H4 (cell line): ENCODE results near the gene PEG3. TPM values are rescaled to one million over a fixed set of nuclear protein-coding genes. Genes with fewer than 3 reads are reported as not detected.

Source experiments
- DNase-seq: peaks from one replicate; pipeline ENCODE4 v3.0.0-alpha.2; 2015; ENCODE audit warnings: low spot score
- total RNA-seq: library from RNA; depleted of rRNA; stranded (reverse); fragments of >200 nt; shearing (Covaris generic); gene quantifications from 2 replicates; pipeline ENCODE4 v1.2.3, GENCODE V29; 2014

Gene PEG3
- total RNA-seq, 1 experiment from 2014 or later = 2.8 TPM

DNA sequence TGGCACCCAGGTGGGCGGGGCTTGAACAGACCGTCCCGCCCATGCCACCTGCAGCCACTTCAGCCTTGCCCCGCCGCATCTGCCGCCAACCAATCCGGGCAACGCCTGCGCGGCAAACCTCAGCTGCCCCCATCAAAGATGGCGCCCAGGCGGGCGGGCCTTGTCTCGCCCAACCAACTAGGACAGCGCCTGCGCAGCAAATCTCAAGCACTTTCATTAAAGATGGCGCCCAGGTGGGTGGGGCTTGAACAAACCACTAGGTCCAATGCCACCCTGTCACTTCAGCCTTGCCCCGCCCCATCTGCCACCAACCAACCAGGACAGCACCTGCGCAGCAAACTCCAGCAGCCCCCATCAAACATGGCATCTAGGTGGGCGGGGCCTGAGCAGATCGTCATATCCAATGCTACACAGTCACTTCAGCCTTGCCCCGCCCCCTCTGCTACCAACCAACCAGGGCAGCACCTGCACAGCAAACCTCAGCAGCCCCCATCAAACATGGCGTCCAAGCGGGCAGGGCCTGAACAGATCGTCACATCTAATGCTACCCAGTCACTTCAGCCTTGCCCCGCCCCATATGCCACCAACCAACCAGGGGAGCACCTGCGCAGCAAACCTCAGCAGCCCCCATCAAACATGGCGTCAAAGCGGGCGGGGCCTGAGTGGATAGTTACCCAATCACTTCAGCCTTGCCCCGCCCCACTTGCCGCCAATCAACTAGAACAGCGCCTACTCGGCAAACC is 1.4 kb downstream of the PEG3 start:
- DNase-seq = peak; percentile 93

DNA sequence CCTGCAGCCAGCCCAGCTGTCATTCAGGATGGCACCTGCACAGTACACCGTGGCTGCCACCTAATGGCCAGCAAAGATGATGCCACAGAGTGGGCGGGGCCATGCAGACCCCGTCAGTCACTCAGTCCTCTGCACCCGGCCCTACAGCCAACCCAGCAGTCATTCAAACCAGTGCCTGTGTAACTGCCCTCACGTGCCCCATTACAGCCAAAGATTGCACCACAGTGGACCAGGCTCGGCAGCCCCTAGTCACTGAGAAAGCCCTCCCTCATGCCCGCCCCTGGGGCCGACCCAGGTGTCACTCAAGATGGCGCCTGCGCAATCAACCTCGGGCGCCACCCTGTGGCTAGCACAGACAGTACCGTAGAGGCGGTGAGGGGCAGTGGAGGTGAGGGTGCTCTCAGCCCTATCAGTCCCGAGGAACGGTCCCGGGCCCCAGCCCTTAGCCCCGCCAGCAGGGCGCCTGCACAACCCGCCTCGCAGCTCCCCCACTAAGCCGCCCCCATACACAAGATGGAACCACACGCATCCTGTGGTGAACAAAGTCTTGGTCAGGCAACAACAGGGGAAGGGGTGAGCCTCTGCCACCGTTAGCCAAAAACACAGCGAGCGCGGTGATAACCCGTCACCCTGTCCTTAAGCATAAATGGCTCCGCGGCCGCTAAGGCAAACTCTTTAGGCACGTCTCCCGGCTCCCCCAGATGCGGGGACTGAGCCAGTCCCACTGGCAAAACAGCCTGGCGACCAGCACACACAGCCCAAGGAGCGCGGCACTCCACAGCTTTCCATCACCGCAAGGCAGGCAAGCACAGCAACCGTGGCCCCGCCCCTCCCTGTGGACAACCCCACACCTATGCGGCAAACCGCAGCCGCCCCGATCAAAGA is 2.3 kb downstream of the PEG3 start:
- DNase-seq = peak; percentile 66

DNA sequence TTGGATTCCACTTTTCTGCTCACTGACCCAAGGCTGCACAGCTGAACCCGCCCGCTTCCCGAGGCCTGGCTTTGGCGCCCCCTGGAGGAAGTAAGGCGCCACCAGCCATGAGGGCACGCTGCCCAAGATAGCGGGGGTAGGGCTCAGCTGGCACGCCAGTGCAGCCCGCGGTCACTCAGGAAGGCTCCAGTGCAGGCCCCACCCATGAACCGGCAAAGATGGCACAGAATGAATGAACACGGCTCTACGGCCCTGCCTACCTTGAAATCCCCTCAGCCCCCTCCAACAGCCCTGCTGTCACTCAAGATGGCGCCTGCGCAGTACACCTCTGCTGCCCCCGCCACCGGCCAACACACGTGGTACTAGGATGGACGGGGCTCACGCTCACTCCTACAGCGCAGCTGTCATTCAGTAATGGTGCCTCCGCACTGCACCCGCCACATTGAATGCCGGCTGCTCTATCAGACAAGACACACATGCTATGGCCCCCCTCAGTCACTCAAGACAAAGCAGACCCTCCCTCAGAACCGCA is 3.0 kb downstream of the PEG3 start:
- DNase-seq = peak; percentile 73

DNA sequence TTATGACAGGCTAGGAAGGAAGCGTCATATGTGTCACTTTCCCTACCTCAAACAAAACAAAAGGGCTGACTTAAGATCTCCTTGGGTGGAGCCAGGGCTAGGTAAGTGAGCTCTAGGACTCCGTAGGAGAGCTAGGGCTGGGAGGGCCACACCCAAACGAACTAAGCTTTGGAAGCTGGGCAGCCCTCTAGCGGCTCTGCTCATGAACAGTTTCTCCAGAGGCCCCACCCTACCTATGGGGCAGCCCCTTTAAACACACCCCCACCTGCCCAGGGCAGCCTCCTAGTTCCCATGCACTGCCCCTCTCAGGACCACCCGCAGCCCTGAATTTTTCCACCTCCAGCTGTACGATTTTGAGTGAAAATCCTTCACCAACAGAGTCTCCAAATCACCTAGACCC is 3.5 kb downstream of the PEG3 start:
- peak; percentile 14 for DNase-seq

DNA sequence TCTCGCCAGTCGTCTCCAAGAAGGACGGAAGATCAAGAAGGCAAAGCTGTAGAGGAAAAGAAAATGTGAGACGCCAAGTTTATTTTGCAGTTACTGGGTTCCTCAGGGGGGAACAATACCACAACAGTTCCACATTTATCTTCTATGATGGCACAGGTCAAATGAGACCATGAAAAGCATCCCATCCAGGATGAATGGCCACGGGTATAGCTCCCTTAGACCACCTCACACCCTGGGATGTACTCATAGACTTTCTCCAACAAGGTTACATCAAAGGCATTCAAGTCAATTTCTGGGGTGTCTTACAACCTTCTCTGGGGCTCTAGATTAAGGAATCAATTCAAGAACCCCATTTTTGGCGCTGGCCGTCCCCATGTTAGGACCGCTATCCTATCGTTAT is 4.5 kb downstream of the PEG3 start:
- DNase-seq = no peak

DNA sequence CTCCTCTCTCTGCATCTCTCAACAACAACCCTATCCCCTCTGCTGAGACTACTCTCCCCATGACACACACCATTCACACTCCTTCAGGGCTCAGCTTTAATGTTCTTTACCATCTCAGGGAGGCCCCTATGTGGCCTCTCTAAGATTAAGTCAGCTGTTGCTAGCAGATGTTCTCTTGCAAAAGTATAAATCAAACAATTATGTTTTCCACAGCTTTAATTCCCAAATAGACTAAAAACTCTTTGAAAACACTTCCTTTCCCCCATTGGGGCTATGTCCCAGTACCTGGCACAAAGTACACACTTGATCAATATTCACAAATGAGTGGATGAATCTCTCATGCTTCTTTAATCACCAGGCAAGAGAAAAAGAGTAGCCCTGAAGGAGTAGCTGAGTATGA is 5.1 kb downstream of the PEG3 start:
- DNase-seq = no peak

DNA sequence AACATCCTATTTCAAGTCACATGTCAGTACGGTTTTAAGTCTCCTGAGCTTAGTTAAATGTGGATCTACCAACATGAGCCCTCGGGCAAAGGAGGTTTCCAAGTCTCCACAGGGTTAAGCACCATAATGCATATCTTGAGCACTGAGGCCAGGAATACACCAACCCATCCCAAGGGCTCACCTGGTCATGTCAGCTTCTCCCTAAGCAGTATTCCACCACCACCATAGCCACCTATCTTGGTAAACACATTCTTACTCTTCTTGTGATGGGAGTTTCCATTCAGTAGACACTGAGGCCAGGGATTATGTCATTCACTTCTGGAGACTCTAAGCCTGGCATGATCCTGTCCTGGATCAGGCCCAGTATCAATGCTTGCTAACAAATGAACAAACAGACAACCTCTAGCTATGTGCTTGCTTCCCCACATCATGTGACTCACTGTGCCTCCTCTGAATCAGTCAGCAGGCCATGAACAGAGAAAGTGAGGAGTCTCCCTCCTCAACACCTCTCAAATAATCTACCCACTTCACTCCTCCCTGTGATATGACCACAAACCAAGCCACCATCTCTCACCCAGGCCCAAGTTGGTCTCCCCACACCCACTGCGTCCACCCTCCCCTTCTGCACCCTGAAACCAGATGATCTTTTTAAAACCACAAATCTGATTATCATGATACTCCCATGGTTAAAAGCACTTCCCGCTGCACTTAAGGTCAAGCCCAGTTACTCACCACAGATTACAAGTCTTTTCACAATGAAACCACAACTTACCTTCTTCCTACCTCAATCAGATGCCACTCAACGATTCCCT is 5.8 kb downstream of the PEG3 start:
- DNase-seq = no peak

DNA sequence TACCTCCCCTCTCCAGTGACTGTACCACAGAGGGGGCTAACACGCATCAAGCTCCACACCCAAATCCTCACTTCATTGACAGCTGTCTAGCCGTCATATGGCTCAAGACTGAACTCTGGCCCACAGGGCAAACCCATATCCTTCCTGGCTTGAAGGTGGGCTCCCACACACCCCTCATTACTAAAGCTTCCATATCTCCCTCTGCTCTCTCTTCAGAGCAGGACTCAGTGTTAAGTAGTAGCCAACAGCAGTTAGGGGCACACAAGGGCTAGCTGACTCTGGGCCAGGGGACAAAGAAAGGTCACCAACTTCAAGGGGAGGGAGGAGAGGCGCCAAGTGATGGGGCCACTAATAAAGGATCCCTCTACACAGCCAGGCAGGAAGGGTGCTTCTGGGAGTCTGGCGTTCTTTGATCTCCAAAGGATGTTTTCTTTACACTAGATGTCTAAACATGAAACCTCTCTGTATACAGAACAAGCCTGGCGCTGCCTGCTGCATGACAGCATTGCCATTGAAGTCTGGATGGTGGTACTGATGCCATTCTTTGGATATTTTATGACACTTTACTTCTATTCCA is 8.1 kb downstream of the PEG3 start:
- DNase-seq = no peak

DNA sequence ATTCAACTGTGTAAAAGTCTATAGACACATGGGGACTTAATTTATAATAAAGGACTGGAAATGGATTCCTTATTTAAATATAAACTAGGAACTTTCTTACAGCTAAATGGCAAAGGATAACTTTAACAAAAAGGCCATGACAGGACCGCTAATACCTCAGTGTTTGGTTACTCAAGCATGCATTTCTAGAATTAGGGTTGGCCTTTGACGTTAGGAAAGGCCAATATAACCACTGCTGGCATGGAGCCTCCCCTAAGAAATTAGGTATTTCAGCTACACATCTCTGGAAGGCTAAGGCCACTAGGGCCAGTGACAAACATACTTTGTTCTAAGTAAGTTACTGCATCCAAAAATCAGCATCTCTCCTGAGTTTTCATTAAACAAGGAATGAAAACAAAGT is 9.3 kb downstream of the PEG3 start:
- no peak for DNase-seq

DNA sequence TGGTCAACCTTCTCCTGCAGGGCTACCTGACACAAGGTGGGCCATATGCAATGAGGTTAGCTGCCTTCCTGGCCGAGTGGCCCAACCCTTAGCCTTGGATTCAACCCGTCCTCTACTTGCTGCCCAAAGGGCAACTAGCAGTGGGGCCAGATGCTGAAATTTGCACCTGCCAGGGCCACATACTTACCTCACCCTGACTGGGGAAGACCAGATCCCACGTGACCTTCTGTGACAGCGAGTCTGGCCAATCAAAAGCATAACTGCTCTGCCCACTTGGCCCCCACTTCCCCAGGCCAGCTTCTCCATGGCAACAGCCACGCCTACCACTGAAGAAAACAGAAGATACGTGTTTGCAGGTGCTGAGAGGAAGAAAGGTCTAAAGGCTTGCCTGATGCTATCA is 10.9 kb downstream of the PEG3 start:
- DNase-seq = no peak

DNA sequence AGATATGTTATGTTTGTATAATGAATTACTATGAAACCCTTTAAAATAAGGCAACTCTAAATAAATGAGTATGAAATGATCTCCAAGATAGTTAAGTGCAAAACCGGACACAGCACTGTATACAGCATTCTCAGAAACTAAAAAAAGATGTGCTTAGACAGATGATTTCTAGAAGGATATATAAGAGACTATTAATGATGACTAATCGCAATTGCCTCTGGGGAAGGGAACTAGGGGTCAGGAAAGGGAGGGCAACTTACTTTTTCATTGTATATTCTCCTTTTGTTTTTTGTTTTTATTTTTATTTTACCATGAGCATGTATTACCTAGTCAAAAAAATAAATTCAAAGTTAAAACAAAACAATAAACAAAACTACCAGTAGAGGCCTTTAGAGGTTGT is 12.8 kb downstream of the PEG3 start:
- DNase-seq = no peak

DNA sequence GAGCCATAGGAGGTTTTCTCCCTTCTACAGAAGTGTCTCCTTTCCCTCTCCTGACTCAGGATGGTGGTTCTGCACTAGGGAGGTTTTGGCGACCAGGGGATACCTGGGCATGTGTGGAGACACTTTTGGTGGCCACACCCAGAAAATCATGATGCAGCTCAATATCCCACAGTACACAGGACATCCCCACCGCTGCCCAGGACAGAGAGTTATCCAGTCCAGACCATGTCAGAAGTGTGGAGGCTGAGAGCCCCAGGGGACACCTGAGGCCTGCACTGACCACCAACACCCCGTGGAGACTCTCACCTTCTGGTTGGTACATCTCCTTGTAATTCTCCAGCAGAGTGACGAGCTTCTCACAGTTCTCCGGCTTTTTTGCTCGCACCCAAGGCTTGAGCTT is 16.6 kb downstream of the PEG3 start:
- no peak for DNase-seq

DNA sequence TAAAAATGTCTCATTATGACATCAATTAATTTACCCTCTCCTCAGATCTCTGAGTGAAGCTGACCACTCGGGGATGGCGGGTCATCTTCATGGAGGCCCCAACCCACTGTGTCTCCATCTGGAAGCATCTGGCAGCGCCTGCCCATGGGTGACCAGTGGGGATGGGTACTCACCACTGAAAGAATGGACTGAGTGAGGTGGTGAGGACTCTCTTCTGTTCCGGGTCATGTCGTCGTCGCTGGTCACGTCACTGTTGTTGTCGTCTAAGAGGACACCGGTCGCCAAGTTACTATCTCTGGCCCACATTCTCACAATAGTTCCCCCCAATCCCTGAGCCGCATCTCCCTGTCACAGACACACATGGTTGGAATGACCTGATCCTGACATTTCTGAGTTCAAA is 17.1 kb downstream of the PEG3 start:
- no peak for DNase-seq

DNA sequence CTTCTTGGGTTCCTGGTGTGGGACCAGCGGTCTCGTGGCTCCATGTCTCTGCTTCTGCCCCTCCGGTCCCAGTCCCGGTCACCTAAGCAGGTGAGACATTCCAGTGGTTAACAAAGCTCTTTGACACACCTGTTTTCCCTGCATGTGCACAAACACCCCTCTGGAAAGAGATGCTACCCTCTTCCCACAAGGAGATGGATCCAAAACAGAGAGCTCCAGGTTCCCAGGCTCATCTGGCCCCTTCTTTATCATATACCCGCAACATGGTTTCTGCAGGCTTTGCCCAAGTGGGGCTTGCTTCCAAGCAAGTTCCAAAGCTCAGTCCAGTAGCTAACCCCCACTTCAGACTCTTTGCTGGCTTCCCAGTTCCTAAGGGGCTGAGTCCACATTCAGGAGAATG is 17.8 kb downstream of the PEG3 start:
- DNase-seq = no peak

DNA sequence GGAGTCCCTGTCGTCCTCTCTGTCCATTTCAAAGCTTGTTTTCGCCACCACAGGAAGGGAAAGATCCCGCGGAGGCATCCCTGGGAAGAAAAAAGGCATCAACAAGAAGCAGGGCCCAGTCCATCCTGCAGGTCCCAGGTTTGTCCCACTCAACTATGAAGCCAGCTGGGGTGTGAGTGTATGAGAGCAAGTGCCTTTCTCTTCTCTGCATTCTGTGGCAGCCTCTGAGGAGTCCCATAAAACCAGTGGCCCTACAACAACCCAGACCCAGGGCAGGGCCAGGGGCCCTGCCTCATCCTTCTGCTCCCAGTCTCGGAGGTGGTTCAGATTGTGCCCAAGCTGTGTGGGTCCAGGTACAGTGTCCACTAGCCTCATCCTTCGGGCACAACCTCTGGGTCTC is 18.9 kb downstream of the PEG3 start:
- DNase-seq = no peak

DNA sequence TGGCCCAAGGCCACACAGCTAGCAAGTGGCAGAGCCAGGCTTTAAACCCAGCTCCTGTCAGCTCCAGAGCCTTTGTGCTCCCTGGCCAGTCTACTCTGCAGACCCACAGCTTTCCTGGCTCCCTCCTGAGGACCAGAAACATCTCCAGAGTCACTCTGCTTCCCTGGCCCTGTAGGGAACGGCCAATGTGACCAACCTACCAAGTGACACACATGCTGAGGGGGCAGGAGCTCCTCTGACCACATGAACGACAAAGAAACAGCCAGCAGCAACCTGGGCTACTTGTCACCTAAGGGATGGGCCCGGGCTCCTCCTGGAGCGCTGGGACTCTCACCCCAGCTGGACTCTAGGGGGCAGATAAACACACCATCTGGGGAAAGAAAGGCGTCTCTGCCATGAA is 19.3 kb downstream of the PEG3 start:
- no peak for DNase-seq

DNA sequence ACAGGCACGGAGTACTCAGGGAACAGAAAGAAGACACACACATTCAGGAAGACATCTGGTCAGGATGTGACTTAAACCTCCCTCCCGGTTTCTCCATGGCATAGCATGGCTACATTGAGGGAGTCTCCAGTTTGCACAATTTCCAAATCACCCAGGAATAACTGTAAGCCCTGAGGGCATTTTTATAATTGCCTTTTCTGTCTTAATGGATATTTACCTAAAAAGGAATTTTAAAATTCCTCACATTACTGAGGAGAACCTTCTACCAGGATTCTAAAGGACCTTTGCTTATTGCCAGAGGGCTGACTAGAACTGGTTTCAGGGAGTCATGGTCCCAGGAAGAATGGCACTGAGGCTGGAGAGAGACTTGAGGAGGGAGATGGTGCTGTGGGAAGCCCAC is 21.4 kb downstream of the PEG3 start:
- no peak for DNase-seq

DNA sequence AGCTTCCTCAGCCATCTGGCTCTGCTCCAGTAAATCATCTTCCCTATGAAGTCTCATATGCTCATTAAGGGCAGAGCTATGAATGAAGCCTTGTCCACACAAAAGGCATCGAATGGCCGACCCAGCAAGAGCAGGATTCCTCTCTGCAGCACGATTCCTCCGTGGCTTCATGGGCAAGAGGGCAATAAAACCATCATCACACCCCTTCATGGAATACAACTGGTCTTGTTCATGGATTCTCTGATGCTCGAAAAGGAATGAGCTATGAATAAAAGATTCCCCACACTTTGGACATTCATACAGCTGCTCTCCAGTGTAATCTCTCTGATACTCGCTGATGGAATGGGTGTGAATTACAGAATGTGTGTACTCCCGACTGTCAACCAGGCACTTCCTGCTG is 25.9 kb downstream of the PEG3 start:
- DNase-seq = no peak

DNA sequence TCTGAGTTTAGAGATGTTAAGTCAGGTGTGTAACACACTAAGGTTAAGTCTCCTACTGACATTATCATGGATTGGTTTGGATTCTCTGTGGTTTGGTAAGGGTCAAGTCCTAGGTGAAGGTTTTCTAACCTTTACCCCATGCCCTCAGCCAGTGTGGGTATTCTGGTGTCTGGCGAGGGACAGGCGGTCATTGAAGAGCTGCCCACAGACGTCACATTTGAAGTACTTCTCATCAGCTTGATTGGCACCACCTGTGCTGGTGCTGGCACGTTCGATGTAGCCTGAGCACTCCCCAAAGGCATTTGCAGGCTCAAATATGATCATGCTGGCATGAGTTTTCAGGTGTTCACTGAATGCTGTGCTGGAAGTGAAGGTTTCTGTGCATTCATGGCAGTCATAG is 27.0 kb downstream of the PEG3 start:
- no peak for DNase-seq

DNA sequence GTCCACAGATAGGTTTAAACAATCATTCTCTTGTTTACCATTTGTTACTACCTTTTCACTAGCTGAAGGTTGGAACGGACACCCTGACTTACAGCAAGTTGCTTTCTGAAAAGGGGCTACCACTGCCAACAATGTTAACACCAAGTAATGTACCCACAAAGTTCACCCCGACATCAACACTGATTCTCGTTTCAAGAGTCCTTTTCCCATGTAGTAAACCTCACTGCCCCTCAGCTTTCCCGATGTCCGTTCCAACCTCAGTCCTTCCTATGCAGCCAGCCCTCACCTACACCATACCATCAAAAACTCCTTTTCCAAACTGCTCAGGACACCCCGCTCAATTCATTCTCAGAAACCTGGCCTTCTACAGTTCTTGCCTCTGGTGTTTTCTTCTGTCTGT is 29.0 kb downstream of the PEG3 start:
- no peak for DNase-seq

DNA sequence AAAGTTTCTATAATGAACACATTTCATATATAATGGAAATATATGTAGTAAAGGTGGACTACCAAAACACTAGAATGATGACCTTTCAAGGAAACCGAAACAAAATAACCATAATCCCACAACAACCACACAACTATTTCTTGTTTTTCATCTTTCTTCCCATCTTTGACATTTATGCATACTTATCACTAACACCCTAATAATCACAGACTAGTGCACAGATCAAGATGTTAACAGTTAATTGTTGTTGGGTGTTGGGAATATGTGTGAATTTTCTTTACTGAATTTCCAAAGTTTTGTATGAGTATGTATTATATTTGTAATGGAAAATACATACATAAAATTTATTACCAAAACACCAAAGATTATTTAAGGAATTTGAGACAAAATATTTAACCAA is 30.3 kb downstream of the PEG3 start:
- DNase-seq = no peak
